ENCODE measurements around the gene MAP7. TPM values are rescaled to one million over a fixed set of nuclear protein-coding genes. Genes with fewer than 3 reads are reported as not detected.
A peak's percentile ranks its signal among the peaks of the same experiment; 100 is the strongest.

Gene MAP7
- total RNA-seq (2021) (27.5 and 33.7 TPM in 2 replicates), Bru-seq, nascent RNA (percentile 78 among the genes with signal in this experiment), BruChase-seq, experiment 1, labeled RNA remaining after a 2-hour chase (percentile 76 among the genes with signal in this experiment), BruChase-seq, experiment 2, labeled RNA remaining after a 6-hour chase (percentile 74 among the genes with signal in this experiment)
- long read RNA-seq, full-length matches to known transcripts, result 65 of 72 reads
- long read RNA-seq, partial matches to known transcripts, result 4 of 72 reads
- long read RNA-seq, other reads (novel, unspliced or antisense), result 3 of 72 reads

- no peaks in the 10 kb centered on the region for H3K9me3 ChIP-seq (ENCODE audit: insufficient read depth, low read depth)
These were observed at the start of gene MAP7 for GRCh38 chr6:136550330-136551071. MAP7 (minus strand) TSS chr6:136550422; CDS start chr6:136550408, 14 bp downstream.

GRCh38 chr6:136599329-136600011 lies 49.2 kb upstream of the MAP7 start:
- H3K9me2 ChIP-seq (ENCODE audit: insufficient read depth), result no peaks in the 10 kb centered on the region
- no peaks in the 10 kb centered on the region for H3K27me3 ChIP-seq (ENCODE audit: insufficient read depth, low read depth)
- peaks cover 4% of the 10 kb centered on the region; the same call in 1 of the 2 replicates for H3F3A ChIP-seq (ENCODE audit: insufficient read depth, low read depth)
- H3K9me3 ChIP-seq (ENCODE audit: insufficient read depth, low read depth), result no peaks in the 10 kb centered on the region; the same call in 1 of the 2 replicates
- TF ChIP-seq EZH2 (IDR thresholded peaks at IDR 0.05; ENCODE audit: low read depth), result no peak
- TF ChIP-seq CTCF (conservative IDR thresholded peaks at IDR 0.05), result no peak
- H3K4me1 ChIP-seq (replicated peaks; ENCODE audit: insufficient read depth), result peaks cover under 1% of the 10 kb centered on the region
- H2AFZ ChIP-seq, result no peak overlapping the region
- H3K27ac ChIP-seq, result no peak overlapping the region
- no peak overlapping the region for H3K4me2 ChIP-seq
- no TSS peak for BruUV-seq (replicated peaks)
- intact Hi-C loops (cut with micrococcal nuclease; ENCODE audit: unreplicated experiment), result no loop called here
- DNase-seq, result no peak
- H3K4me3 ChIP-seq, result no peak overlapping the region
- no peaks in the 10 kb centered on the region for H3K79me2 ChIP-seq (ENCODE audit: low read depth)
- CTCF ChIA-PET, result no interaction called here
- peaks cover 16% of the 10 kb centered on the region for H3K36me3 ChIP-seq (ENCODE audit: low read depth)
- H4K20me1 ChIP-seq (ENCODE audit: insufficient read depth), result no peaks in the 10 kb centered on the region
- POLR2A ChIA-PET (ENCODE audit: unreplicated experiment), result no interaction called here

More at GRCh38 chr6:136550330-136551071, at the start of gene MAP7:
- H3K36me3 ChIP-seq (ENCODE audit: low read depth), result no peaks in the 10 kb centered on the region
- peaks cover 28% of the 10 kb centered on the region for H3K4me1 ChIP-seq (replicated peaks; ENCODE audit: insufficient read depth)
- no peaks in the 10 kb centered on the region for H3K27me3 ChIP-seq (ENCODE audit: insufficient read depth, low read depth)
- peak within 1 kb of the TSS; percentile 91 for H2AFZ ChIP-seq
- H3K27ac ChIP-seq, result peak within 1 kb of the TSS; percentile 49
- H3K9me2 ChIP-seq (ENCODE audit: insufficient read depth), result no peaks in the 10 kb centered on the region
- peaks cover 42% of the 10 kb centered on the region for H3K79me2 ChIP-seq (ENCODE audit: low read depth)
- peak within 1 kb of the TSS; percentile 84 for H3K4me2 ChIP-seq
- BruUV-seq (replicated peaks), result no TSS peak
- TF ChIP-seq EZH2 (IDR thresholded peaks at IDR 0.05; ENCODE audit: low read depth) (no peak), CTCF (conservative IDR thresholded peaks at IDR 0.05) (peak; percentile 92)
- H4K20me1 ChIP-seq (ENCODE audit: insufficient read depth), result peaks cover 10% of the 10 kb centered on the region
- peak; percentile 85 to 95 for DNase-seq
- peaks cover 8% of the 10 kb centered on the region; the same call in 1 of the 2 replicates for H3F3A ChIP-seq (ENCODE audit: insufficient read depth, low read depth)
- ChIA-PET POLR2A (ENCODE audit: unreplicated experiment) (interaction anchor here (0.5 to 1.7 kb wide), 5 partner anchors 60 to 269 kb away, joined by 3 to 9 read pairs (median 4); partner anchors contain the start of genes BCLAF1 and MAP3K5), CTCF (interaction anchor here (0.6 to 0.7 kb wide), 6 partner anchors 93 to 1016 kb away, joined by 3 to 13 read pairs (median 4); no protein-coding TSS in a partner anchor)
- intact Hi-C loops (cut with micrococcal nuclease; ENCODE audit: unreplicated experiment), result loop anchor here (1.0 to 5.0 kb wide), 4 partner anchors 233 to 1043 kb away; partner anchors contain the start of genes BCLAF1 and MTFR2
- H3K4me3 ChIP-seq, result peak within 1 kb of the TSS; percentile 85

GRCh38 chr6:136598048-136598447 lies 47.8 kb upstream of the MAP7 start:
- CTCF ChIA-PET, result no interaction called here
- intact Hi-C loops (cut with micrococcal nuclease; ENCODE audit: unreplicated experiment), result no loop called here

More at GRCh38 chr6:136598048-136598447, 47.8 kb upstream of the MAP7 start:
- no peaks in the 10 kb centered on the region for H3K9me2 ChIP-seq (ENCODE audit: insufficient read depth)
- no peak overlapping the region for H3K4me3 ChIP-seq
- H3K4me1 ChIP-seq (replicated peaks; ENCODE audit: insufficient read depth), result peaks cover 12% of the 10 kb centered on the region
- no peak overlapping the region for H3K4me2 ChIP-seq
- H3K36me3 ChIP-seq (ENCODE audit: low read depth), result peaks cover 8% of the 10 kb centered on the region; the same call in 1 of the 2 replicates
- TF ChIP-seq EZH2 (IDR thresholded peaks at IDR 0.05; ENCODE audit: low read depth) (no peak), CTCF (conservative IDR thresholded peaks at IDR 0.05) (no peak)
- BruUV-seq (replicated peaks), result no TSS peak
- no peak overlapping the region for H2AFZ ChIP-seq
- no peak for DNase-seq
- peaks cover 8% of the 10 kb centered on the region; the same call in 1 of the 2 replicates for H3F3A ChIP-seq (ENCODE audit: insufficient read depth, low read depth)
- H3K27me3 ChIP-seq (ENCODE audit: insufficient read depth, low read depth), result no peaks in the 10 kb centered on the region
- no peaks in the 10 kb centered on the region; the same call in 1 of the 2 replicates for H3K9me3 ChIP-seq (ENCODE audit: insufficient read depth, low read depth)
- no peak overlapping the region for H3K27ac ChIP-seq
- POLR2A ChIA-PET (ENCODE audit: unreplicated experiment), result no interaction called here
- H3K79me2 ChIP-seq (ENCODE audit: low read depth), result no peaks in the 10 kb centered on the region
- no peaks in the 10 kb centered on the region for H4K20me1 ChIP-seq (ENCODE audit: insufficient read depth)

All from PC-9 (cell line).